Endothelial cell of umbilical vein (primary cell): ENCODE data around the gene TMEM87B.

Source experiments
- EZH2 ChIP-seq: IDR thresholded peaks from 2 replicates; pipeline ENCODE4 v1.6.1; 2012; ENCODE audit warnings: borderline replicate concordance, low read depth, mild to moderate bottlenecking, moderate library complexity, low read length, inconsistent platforms; ENCODE audit not compliant: severe bottlenecking
- MYC ChIP-seq: IDR thresholded peaks from one replicate; pipeline ENCODE4 v1.6.1; 2011; ENCODE audit warnings: mild to moderate bottlenecking, low read depth, low read length
- POLR2A ChIP-seq: IDR thresholded peaks from 2 replicates; pipeline ENCODE4 v1.6.1; 2012; ENCODE audit warnings: low read depth, mild to moderate bottlenecking, control low read depth, low read length
- TF ChIP-seq, protein P1 (sequence below), 2 donors: IDR thresholded peaks; 1 replicate in 1 of 2; 2 replicates in 1 of 2; pipeline ENCODE4 v1.5.1; 2011; ENCODE audit warnings: low read length in 2 of 2, mild to moderate bottlenecking in 2 of 2, moderate library complexity in 2 of 2, control low read depth in 1 of 2, inconsistent platforms in 1 of 2, low read depth in 1 of 2; ENCODE audit not compliant: insufficient read depth in 1 of 2; ENCODE audit errors: extremely low read depth in 1 of 2

DNA sequence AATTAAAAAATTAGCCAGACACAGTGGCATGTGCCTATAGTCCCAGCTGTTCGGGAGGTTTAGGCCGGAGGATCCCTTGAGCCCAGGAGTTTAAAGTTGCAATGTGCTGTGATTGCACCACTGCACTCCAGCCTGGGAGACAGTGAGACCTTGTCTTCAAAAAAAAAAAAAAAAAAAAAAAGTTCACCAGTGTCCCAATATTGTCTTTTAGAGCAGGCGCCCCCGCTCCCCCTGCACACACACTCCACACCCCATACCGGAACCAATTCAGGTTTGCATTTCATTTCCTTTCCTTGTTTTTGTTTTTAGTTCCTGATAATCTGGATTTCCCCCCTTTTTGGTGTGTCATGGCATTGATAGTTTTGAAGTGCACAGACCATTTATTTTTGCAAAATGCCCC is 10.4 kb downstream of the TMEM87B start:
- no peak for TF ChIP-seq EZH2
- TF ChIP-seq, protein P1, sequence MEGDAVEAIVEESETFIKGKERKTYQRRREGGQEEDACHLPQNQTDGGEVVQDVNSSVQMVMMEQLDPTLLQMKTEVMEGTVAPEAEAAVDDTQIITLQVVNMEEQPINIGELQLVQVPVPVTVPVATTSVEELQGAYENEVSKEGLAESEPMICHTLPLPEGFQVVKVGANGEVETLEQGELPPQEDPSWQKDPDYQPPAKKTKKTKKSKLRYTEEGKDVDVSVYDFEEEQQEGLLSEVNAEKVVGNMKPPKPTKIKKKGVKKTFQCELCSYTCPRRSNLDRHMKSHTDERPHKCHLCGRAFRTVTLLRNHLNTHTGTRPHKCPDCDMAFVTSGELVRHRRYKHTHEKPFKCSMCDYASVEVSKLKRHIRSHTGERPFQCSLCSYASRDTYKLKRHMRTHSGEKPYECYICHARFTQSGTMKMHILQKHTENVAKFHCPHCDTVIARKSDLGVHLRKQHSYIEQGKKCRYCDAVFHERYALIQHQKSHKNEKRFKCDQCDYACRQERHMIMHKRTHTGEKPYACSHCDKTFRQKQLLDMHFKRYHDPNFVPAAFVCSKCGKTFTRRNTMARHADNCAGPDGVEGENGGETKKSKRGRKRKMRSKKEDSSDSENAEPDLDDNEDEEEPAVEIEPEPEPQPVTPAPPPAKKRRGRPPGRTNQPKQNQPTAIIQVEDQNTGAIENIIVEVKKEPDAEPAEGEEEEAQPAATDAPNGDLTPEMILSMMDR (IDR thresholded peaks at IDR 0.05; ENCODE audit: extremely low read depth in 1 of 2, insufficient read depth in 1 of 2, low read depth in 1 of 2, low read length in 2 of 2): no peak
- TF ChIP-seq POLR2A: no peak
- no peak for TF ChIP-seq MYC
